ENCODE measurements around the gene COA7.

- TF ChIP-seq CTCF (conservative IDR thresholded peaks at IDR 0.05; ENCODE audit: low read length) (no peak), EZH2phosphoT487 (IDR thresholded peaks at IDR 0.05; ENCODE audit: borderline replicate concordance, low read depth, low read length) (no peak)
Observed at GRCh38 chr1:52693843-52694242, 4.3 kb downstream of the COA7 start.

Measured in OCI-LY7 (cell line).